K562 (cell line): ENCODE measurements around the gene KMT2A. TPM values are rescaled to one million over a fixed set of nuclear protein-coding genes. Genes with fewer than 3 reads are reported as not detected.

Experiments used
- ARNT ChIP-seq, 2 experiments: fragments of 450-650 bp; IDR thresholded peaks; 2 replicates each; pipeline ENCODE4 v1.6.1; 2016; ENCODE audit warnings: mild to moderate bottlenecking in 1 of 2
- ATF1 ChIP-seq, 2 experiments: fragments of 450-650 bp in 1 of 2; IDR thresholded peaks; 2 replicates each; pipeline ENCODE4 v1.6.1; 2016; ENCODE audit warnings: missing compliant biosample characterization in 1 of 2, missing genetic modification characterization in 1 of 2
- CBFA2T2 ChIP-seq: fragments of 450-650 bp; conservative IDR thresholded peaks from 2 replicates; pipeline ENCODE4 v1.6.1; 2017; ENCODE audit warnings: mild to moderate bottlenecking
- CHD1 ChIP-seq: fragments of 200-600 bp; sonication (generic); IDR thresholded peaks from one replicate; pipeline ENCODE4 v1.6.1; 2012; ENCODE audit warnings: mild to moderate bottlenecking, moderate library complexity, low read length, inconsistent platforms
- EP300 ChIP-seq: IDR thresholded peaks from 2 replicates; pipeline ENCODE4 v1.6.1; 2012; ENCODE audit warnings: low read length, improper control_type of control experiment
- FOXK1 ChIP-seq: sonication (generic); formaldehyde crosslinking; IDR thresholded peaks from 2 replicates; pipeline ENCODE4 v1.8.0; 2022; ENCODE audit warnings: missing genetic modification reagents, mild to moderate bottlenecking, borderline replicate concordance
- GTF2E2 ChIP-seq: fragments of 200-800 bp; sonication (Bioruptor generic); IDR thresholded peaks from 2 replicates; pipeline ENCODE4 v1.6.1; 2016; ENCODE audit warnings: missing genetic modification characterization, missing compliant biosample characterization
- L3MBTL2 ChIP-seq: fragments of 450-650 bp; IDR thresholded peaks from 2 replicates; pipeline ENCODE4 v1.6.1; 2016; ENCODE audit warnings: mild to moderate bottlenecking, moderate library complexity
- MYNN ChIP-seq, 2 experiments: sonication (generic); formaldehyde crosslinking in 1 of 2; IDR thresholded peaks; 2 replicates each; pipeline versions ENCODE4 v1.5.0 to v1.6.1; 2016 to 2020; ENCODE audit warnings: antibody characterized with exemption in 1 of 2, missing genetic modification reagents in 1 of 2
- NCOR1 ChIP-seq: fragments of 450-650 bp; IDR thresholded peaks from 2 replicates; pipeline ENCODE4 v1.6.1; 2016; ENCODE audit warnings: mild to moderate bottlenecking, moderate library complexity
- NFE2 ChIP-seq: IDR thresholded peaks from 2 replicates; pipeline ENCODE4 v1.6.1; 2014; ENCODE audit warnings: antibody characterized with exemption, low read depth
- PHF8 ChIP-seq: fragments of 200-600 bp; sonication (generic); IDR thresholded peaks from 2 replicates; pipeline ENCODE4 v1.6.1; 2012; ENCODE audit warnings: mixed run types, mild to moderate bottlenecking, inconsistent platforms, low read length, moderate library complexity, borderline replicate concordance
- PRPF4 ChIP-seq: fragments of 200-400 bp; formaldehyde crosslinking; IDR thresholded peaks from one replicate; pipeline ENCODE4 v1.6.1; 2017; ENCODE audit warnings: low read length, low read depth, mild to moderate bottlenecking; ENCODE audit not compliant: insufficient read depth, poor library complexity, severe bottlenecking
- SETDB1 ChIP-seq: IDR thresholded peaks from one replicate; pipeline ENCODE4 v1.6.1; 2012; ENCODE audit warnings: low read length, control low read depth, inconsistent platforms
- SMARCA5 ChIP-seq: fragments of 450-650 bp; IDR thresholded peaks from 2 replicates; pipeline ENCODE4 v1.6.1; 2016
- ZNF12 ChIP-seq: sonication (generic); formaldehyde crosslinking; IDR thresholded peaks from 2 replicates; pipeline ENCODE4 v1.4.0; 2020; ENCODE audit warnings: mild to moderate bottlenecking, missing genetic modification reagents
- ZNF124 ChIP-seq: sonication (generic); formaldehyde crosslinking; IDR thresholded peaks from 2 replicates; pipeline ENCODE4 v1.8.1; 2022; ENCODE audit warnings: missing genetic modification reagents
- ZNF184 ChIP-seq: sonication (generic); formaldehyde crosslinking; IDR thresholded peaks from 2 replicates; pipeline ENCODE4 v1.5.0; 2020; ENCODE audit warnings: missing genetic modification reagents
- ZNF436 ChIP-seq: fragments of 250-450, 450-650 bp; sonication (Bioruptor Pico); formaldehyde crosslinking; IDR thresholded peaks from 2 replicates; pipeline ENCODE4 v1.7.0; 2020; ENCODE audit warnings: mild to moderate bottlenecking
- ZNF445 ChIP-seq: fragments of 250-450 bp; sonication (Bioruptor Pico); IDR thresholded peaks from 2 replicates; pipeline ENCODE4 v1.4.0; 2020; ENCODE audit warnings: low read depth, mild to moderate bottlenecking, moderate library complexity
- polyA plus RNA-seq, 8 experiments: library from polyadenylated mRNA; depleted of rRNA in 4 of 8; stranded (reverse) in 5 of 8; unstranded in 3 of 8; fragments of >200 nt; fragmentation: Nextera tagmentation in 2 of 8; fragmentation: Illumina TruSeq in 1 of 8; extraction: Ambion mirVana in 2 of 8; extraction: Trizol in 1 of 8; gene quantifications; 2 replicates each; pipeline versions ENCODE4 v1.2.1 to v1.2.3, GENCODE V29; 2011 to 2014; ENCODE audit warnings: inconsistent platforms in 1 of 8, missing spikeins in 1 of 8
- total RNA-seq, 7 experiments: library from RNA; depleted of rRNA in 6 of 7; stranded (reverse); fragments of >200 nt in 6 of 7; fragmentation: Illumina TruSeq in 2 of 7; extraction: Trizol in 2 of 7; gene quantifications; 2 replicates each; pipeline versions ENCODE4 v1.2.1 to v1.2.3, GENCODE V29; 2011 to 2021; ENCODE audit warnings: low replicate concordance in 1 of 7
- TF ChIP-seq, protein P1 (sequence below): fragments of 450-650 bp; IDR thresholded peaks from 2 replicates; pipeline ENCODE4 v1.6.1; 2017; ENCODE audit warnings: antibody characterized with exemption, mild to moderate bottlenecking
- TF ChIP-seq, protein P2 (sequence below): fragments of 200-800 bp; sonication (Bioruptor generic); IDR thresholded peaks from 2 replicates; pipeline ENCODE4 v1.6.1; 2017; ENCODE audit warnings: missing genetic modification characterization, missing compliant biosample characterization
- TF ChIP-seq, protein P3 (sequence below): fragments of 250-450 bp; sonication (Bioruptor Pico); IDR thresholded peaks from 2 replicates; pipeline ENCODE4 v1.5.0; 2020; ENCODE audit warnings: mild to moderate bottlenecking

The KMT2A gene
- total and polyA plus RNA-seq, 9 of the 15 experiments (the other 6 are each of a cell fraction or from before 2014, with no cell fraction given), result 9.6 to 59.9 (median 32.6) TPM

DNA sequence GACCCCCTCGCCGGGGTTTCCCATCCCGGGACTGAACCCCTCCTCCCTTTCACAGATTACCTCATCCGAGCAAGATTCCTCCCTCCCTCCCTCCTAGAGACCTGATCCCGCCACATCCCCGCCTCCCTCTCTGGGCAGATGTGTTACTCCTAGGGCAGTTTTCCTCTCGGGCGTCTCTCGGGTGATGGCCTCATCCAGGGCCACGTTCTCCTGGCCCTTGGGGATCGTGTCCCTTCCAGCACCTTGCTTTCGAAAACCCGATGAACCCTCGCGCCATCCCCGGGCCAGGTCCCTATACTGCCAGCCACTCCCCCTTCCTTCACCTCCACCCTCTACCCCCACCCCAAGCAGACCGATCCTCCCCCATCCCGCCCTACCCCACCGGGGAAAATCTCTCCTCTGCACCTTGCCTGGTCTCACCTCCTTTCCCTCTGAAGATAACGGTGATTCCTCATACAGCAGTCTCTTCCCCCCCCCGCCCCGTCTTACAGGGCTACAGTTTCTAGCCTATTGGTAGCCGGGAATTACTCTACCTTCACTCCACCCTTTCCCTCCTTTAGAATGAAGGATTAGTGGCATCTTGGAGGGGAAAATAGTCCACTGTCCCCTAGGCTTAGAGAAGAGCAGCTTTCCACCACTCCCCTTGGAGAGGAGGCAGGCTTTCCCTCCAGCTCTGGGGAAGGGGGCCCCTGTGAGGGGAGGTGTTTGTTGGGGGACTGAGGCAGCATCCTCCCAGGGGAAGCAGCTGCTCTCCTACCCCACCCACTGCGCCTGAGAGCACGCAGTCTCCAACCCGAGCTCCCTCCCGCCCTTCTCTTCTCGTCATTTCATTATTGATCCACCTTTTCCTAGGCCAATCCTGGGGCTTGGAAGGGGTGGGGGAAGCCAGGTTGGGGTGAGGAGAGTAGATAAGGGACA lies 1.2 kb downstream of the KMT2A start (continued):
- no peak for TF ChIP-seq FOXK1 (CRISPR knock-in tag)
- TF ChIP-seq ZNF436 (CRISPR knock-in tag), result no peak
- no peak for TF ChIP-seq MYNN (IDR thresholded peaks at IDR 0.05)
- TF ChIP-seq MYNN (CRISPR knock-in tag; IDR thresholded peaks at IDR 0.05), result no peak
- peak; percentile 69 for TF ChIP-seq EP300
- no peak for TF ChIP-seq ZNF184 (CRISPR knock-in tag)
- no peak for TF ChIP-seq SETDB1
- TF ChIP-seq, protein P1, sequence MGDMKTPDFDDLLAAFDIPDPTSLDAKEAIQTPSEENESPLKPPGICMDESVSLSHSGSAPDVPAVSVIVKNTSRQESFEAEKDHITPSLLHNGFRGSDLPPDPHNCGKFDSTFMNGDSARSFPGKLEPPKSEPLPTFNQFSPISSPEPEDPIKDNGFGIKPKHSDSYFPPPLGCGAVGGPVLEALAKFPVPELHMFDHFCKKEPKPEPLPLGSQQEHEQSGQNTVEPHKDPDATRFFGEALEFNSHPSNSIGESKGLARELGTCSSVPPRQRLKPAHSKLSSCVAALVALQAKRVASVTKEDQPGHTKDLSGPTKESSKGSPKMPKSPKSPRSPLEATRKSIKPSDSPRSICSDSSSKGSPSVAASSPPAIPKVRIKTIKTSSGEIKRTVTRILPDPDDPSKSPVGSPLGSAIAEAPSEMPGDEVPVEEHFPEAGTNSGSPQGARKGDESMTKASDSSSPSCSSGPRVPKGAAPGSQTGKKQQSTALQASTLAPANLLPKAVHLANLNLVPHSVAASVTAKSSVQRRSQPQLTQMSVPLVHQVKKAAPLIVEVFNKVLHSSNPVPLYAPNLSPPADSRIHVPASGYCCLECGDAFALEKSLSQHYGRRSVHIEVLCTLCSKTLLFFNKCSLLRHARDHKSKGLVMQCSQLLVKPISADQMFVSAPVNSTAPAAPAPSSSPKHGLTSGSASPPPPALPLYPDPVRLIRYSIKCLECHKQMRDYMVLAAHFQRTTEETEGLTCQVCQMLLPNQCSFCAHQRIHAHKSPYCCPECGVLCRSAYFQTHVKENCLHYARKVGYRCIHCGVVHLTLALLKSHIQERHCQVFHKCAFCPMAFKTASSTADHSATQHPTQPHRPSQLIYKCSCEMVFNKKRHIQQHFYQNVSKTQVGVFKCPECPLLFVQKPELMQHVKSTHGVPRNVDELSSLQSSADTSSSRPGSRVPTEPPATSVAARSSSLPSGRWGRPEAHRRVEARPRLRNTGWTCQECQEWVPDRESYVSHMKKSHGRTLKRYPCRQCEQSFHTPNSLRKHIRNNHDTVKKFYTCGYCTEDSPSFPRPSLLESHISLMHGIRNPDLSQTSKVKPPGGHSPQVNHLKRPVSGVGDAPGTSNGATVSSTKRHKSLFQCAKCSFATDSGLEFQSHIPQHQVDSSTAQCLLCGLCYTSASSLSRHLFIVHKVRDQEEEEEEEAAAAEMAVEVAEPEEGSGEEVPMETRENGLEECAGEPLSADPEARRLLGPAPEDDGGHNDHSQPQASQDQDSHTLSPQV, result no peak
- no peak for TF ChIP-seq ZNF124 (CRISPR knock-in tag)
- no peak for TF ChIP-seq ZNF12 (CRISPR knock-in tag)
- TF ChIP-seq NCOR1, result peak; percentile 77
- no peak for TF ChIP-seq PRPF4
- peak; percentile 85 for TF ChIP-seq CBFA2T2
- TF ChIP-seq NFE2, result no peak
- TF ChIP-seq PHF8, result 0 out of 2 replicates have a peak, but pooled peaks have one; percentile 2
- no peak for TF ChIP-seq L3MBTL2
- peak in 1 of 2 experiments; percentile 70; a peak in 2 of 4 replicates for TF ChIP-seq ARNT (IDR thresholded peaks at IDR 0.05)
- no peak for TF ChIP-seq GTF2E2
- no peak for TF ChIP-seq CHD1
- TF ChIP-seq, protein P2, sequence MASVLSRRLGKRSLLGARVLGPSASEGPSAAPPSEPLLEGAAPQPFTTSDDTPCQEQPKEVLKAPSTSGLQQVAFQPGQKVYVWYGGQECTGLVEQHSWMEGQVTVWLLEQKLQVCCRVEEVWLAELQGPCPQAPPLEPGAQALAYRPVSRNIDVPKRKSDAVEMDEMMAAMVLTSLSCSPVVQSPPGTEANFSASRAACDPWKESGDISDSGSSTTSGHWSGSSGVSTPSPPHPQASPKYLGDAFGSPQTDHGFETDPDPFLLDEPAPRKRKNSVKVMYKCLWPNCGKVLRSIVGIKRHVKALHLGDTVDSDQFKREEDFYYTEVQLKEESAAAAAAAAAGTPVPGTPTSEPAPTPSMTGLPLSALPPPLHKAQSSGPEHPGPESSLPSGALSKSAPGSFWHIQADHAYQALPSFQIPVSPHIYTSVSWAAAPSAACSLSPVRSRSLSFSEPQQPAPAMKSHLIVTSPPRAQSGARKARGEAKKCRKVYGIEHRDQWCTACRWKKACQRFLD (CRISPR knock-in tag), result no peak
- TF ChIP-seq, protein P3, sequence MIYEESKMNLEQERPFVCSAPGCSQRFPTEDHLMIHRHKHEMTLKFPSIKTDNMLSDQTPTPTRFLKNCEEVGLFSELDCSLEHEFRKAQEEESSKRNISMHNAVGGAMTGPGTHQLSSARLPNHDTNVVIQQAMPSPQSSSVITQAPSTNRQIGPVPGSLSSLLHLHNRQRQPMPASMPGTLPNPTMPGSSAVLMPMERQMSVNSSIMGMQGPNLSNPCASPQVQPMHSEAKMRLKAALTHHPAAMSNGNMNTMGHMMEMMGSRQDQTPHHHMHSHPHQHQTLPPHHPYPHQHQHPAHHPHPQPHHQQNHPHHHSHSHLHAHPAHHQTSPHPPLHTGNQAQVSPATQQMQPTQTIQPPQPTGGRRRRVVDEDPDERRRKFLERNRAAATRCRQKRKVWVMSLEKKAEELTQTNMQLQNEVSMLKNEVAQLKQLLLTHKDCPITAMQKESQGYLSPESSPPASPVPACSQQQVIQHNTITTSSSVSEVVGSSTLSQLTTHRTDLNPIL, result no peak
- no peak for TF ChIP-seq ZNF445 (CRISPR knock-in tag)
- no peak for TF ChIP-seq ATF1 (CRISPR knock-in tag; IDR thresholded peaks at IDR 0.05)
- no peak for TF ChIP-seq ATF1 (tag; IDR thresholded peaks at IDR 0.05)
- no peak for TF ChIP-seq SMARCA5
